CD4-positive, alpha-beta T cell (primary cell): ENCODE results near the gene INPP4B. TPM values are rescaled to one million over a fixed set of nuclear protein-coding genes. Genes with fewer than 3 reads are reported as not detected.

Source experiments
- ATAC-seq: fragments of 200-7000 bp; cut with Tn5 transposase; one replicate; pipeline ENCODE4 v1.10.0; 2022; ENCODE audit warnings: mild to moderate bottlenecking; ENCODE audit not compliant: poor library complexity
- CTCF ChIA-PET: fragments of 350-600 bp; sonication (Branson Sonifier 250); formaldehyde crosslinking; loops from one replicate; lab custom pipeline; 2021; ENCODE audit warnings: antibody characterized with exemption, inconsistent platforms; lab: Charles Lee
- POLR2A ChIA-PET: fragments of 350-600 bp; sonication (Branson Sonifier 250); formaldehyde crosslinking; loops from one replicate; lab custom pipeline; 2021; ENCODE audit warnings: antibody characterized with exemption, inconsistent platforms; lab: Charles Lee
- DNase-seq, 14 experiments: peaks; one replicate each; pipeline ENCODE4 v3.0.0-alpha.2; 2013 to 2020; ENCODE audit warnings: mixed read lengths in 2 of 14
- H3K27ac ChIP-seq, 2 donors: one replicate each; pipeline versions ENCODE4 v1.5.1 to v1.7.0; 2013; ENCODE audit warnings: low read length in 2 of 2, low read depth in 1 of 2, mild to moderate bottlenecking in 1 of 2
- H3K27me3 ChIP-seq, 2 experiments: 1 replicate in 1 of 2; 2 replicates in 1 of 2; pipeline versions ENCODE4 v1.6.1 to v1.7.0; 2013; ENCODE audit warnings: low read length in 2 of 2, control low read depth in 1 of 2, mild to moderate bottlenecking in 1 of 2, moderate library complexity in 1 of 2; ENCODE audit not compliant: insufficient read depth in 2 of 2, control insufficient read depth in 1 of 2
- H3K36me3 ChIP-seq: one replicate; pipeline ENCODE4 v1.6.1; 2013; ENCODE audit warnings: low read length, control low read depth; ENCODE audit not compliant: insufficient read depth
- H3K4me1 ChIP-seq: one replicate; pipeline ENCODE4 v1.6.1; 2013; ENCODE audit warnings: low read length, control low read depth; ENCODE audit not compliant: insufficient read depth
- H3K4me3 ChIP-seq: one replicate; pipeline ENCODE4 v1.5.1; 2013; ENCODE audit warnings: mild to moderate bottlenecking, low read length, moderate library complexity
- H3K9me3 ChIP-seq, 2 experiments: 1 replicate in 1 of 2; 2 replicates in 1 of 2; pipeline versions ENCODE4 v1.6.1 to v1.7.0; 2013; ENCODE audit warnings: low read length in 2 of 2, mild to moderate bottlenecking in 2 of 2, control low read depth in 1 of 2, moderate library complexity in 1 of 2; ENCODE audit not compliant: control insufficient read depth in 1 of 2, insufficient read depth in 1 of 2
- H3K27ac Mint-ChIP-seq: one replicate; pipeline ENCODE4 v1.8.0; 2020; ENCODE audit warnings: mixed read lengths
- H3K27me3 Mint-ChIP-seq: one replicate; pipeline ENCODE4 v1.8.0; 2021; ENCODE audit warnings: mixed read lengths
- H3K36me3 Mint-ChIP-seq: one replicate; pipeline ENCODE4 v1.8.0; 2021; ENCODE audit warnings: low read depth, mixed read lengths
- H3K4me1 Mint-ChIP-seq: one replicate; pipeline ENCODE4 v1.8.0; 2021; ENCODE audit warnings: low read depth, mixed read lengths
- H3K4me3 Mint-ChIP-seq: one replicate; pipeline ENCODE4 v1.8.0; 2020; ENCODE audit warnings: mild to moderate bottlenecking, mixed read lengths
- H3K9me3 Mint-ChIP-seq: one replicate; pipeline ENCODE4 v1.8.0; 2020; ENCODE audit warnings: mixed read lengths
- CTCF ChIP-seq: fragments of 200-600 bp; IDR thresholded peaks from one replicate; pipeline ENCODE4 v1.8.0; 2022; ENCODE audit warnings: antibody characterized with exemption, mild to moderate bottlenecking
- intact Hi-C, 2 experiments: fragments of 100-400 bp; cut with DNase I in 1 of 2; cut with micrococcal nuclease in 1 of 2; formaldehyde crosslinking; loops; one replicate each; pipeline versions ENCODE4 v1.15.1 to v1.9.0; 2023 to 2025; cut with DNase I, micrococcal nuclease
- total RNA-seq, 174 experiments: library from RNA in 2 of 174; stranded (reverse) in 2 of 174; gene quantifications; one replicate each; pipeline ENCODE4 v1.2.3 and lab custom pipeline; 2021 to 2026

INPP4B gene
- total RNA-seq, 2 experiments from 2014 or later = 50.7 to 53.8 TPM

GRCh38 chr4:142550965-142551364 is 295.1 kb downstream of the INPP4B start:
- ChIA-PET POLR2A (no interaction called here), CTCF (no interaction called here)
- intact Hi-C loops = loop anchor here in 1 of 2 experiments (10.0 kb wide), 1 partner anchor 294 kb away; the partner anchor contains the start of gene INPP4B
- Histone ChIP-seq H3K27me3 (no peaks in the 10 kb centered on the region), H3K4me3 (no peak overlapping the region), H3K9me3 (no peaks in the 10 kb centered on the region), H3K36me3 (no peaks in the 10 kb centered on the region), H3K4me1 (peaks cover 15% of the 10 kb centered on the region), H3K27ac (no peak overlapping the region)
- no peaks in the 10 kb centered on the region for H3K9me3 Mint-ChIP-seq
- no peaks in the 10 kb centered on the region for H3K36me3 Mint-ChIP-seq
- DNase-seq = no peak
- no peak overlapping the region for H3K4me3 Mint-ChIP-seq
- no peak for TF ChIP-seq CTCF
- no peaks in the 10 kb centered on the region for H3K27me3 Mint-ChIP-seq
- H3K27ac Mint-ChIP-seq = no peak overlapping the region
- peaks cover 70% of the 10 kb centered on the region for H3K4me1 Mint-ChIP-seq
- ATAC-seq = no peak

- Histone ChIP-seq H3K27ac (no peak overlapping the region), H3K36me3 (no peaks in the 10 kb centered on the region), H3K4me1 (peaks cover 14% of the 10 kb centered on the region), H3K4me3 (no peak overlapping the region), H3K9me3 (no peaks in the 10 kb centered on the region), H3K27me3 (no peaks in the 10 kb centered on the region)
- Mint-ChIP-seq H3K4me3 (no peak overlapping the region), H3K9me3 (no peaks in the 10 kb centered on the region), H3K27ac (peak overlapping the region; percentile 28), H3K27me3 (no peaks in the 10 kb centered on the region), H3K4me1 (peaks cover 61% of the 10 kb centered on the region), H3K36me3 (no peaks in the 10 kb centered on the region)
- no peak for TF ChIP-seq CTCF
- intact Hi-C loops = loop anchor here in 1 of 2 experiments (10.0 kb wide), 1 partner anchor 295 kb away; the partner anchor contains the start of gene INPP4B
- CTCF ChIA-PET = interaction anchor here (1.1 kb wide), 1 partner anchor 17 kb away, joined by 3 read pairs; no protein-coding TSS in a partner anchor
- peak; percentile 58 for ATAC-seq
- peak in 1 of 14 experiments; percentile 31 for DNase-seq
- POLR2A ChIA-PET = no interaction called here
Observed at GRCh38 chr4:142549726-142550463, 296.2 kb downstream of the INPP4B start.

- Mint-ChIP-seq H3K9me3 (no peaks in the 10 kb centered on the region), H3K4me1 (peaks cover 58% of the 10 kb centered on the region), H3K36me3 (no peaks in the 10 kb centered on the region), H3K27ac (peak overlapping the region; percentile 28), H3K4me3 (no peak overlapping the region), H3K27me3 (no peaks in the 10 kb centered on the region)
- H3K4me1 ChIP-seq = peaks cover 14% of the 10 kb centered on the region
- H3K4me3 ChIP-seq = no peak overlapping the region
- H3K36me3 ChIP-seq = no peaks in the 10 kb centered on the region
- ChIA-PET CTCF (no interaction called here), POLR2A (no interaction called here)
- ATAC-seq = no peak
- TF ChIP-seq CTCF = no peak
- H3K9me3 ChIP-seq = no peaks in the 10 kb centered on the region
- H3K27ac ChIP-seq = no peak overlapping the region
- intact Hi-C loops = no loop called here
- H3K27me3 ChIP-seq = no peaks in the 10 kb centered on the region
- DNase-seq = no peak
Observed at GRCh38 chr4:142549248-142549647, 296.9 kb downstream of the INPP4B start.
